Middle frontal gyrus (tissue), 1 donor: ENCODE data around the gene XYLT2.

Experiments
- DNase-seq: peaks from one replicate; pipeline ENCODE4 v3.0.0-alpha.2; 2015; ENCODE audit warnings: low spot score; ENCODE audit errors: extremely low spot score

The XYLT2 gene

DNA sequence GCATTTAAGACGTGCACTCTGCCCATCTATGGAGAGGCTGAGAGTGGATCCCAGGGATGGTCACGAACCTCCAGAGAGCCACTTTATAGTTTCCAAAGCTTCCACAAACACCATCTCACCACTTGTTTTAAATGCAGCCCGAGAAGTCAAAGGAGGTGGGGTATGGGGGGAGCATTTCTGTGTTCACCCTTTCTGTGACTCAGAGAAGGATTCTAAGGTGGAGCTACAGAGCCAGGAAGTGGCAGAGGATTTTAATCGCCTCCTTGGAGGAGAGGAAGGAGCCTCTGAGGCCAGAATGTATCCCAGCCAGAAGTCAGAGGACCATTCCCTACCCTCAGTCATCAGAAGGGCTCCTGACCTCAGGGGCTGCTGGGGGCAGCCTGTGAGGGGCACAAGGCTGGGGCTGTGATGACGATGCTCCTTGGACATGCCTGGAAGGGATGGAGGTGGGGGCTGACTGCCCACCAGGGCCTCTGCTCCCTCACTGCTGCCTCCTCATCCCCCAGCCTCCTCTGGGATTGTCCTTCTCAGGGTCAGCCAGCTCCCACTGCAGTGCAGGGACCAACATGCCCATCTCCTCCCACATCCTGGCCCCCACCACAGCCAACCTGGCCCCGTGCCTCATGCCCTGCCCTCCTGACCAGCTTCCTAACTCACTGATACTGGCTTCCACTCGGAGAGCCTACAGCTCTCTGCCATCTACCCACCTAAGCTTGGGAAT is 2.8 kb downstream of the XYLT2 start:
- DNase-seq = no peak

DNA sequence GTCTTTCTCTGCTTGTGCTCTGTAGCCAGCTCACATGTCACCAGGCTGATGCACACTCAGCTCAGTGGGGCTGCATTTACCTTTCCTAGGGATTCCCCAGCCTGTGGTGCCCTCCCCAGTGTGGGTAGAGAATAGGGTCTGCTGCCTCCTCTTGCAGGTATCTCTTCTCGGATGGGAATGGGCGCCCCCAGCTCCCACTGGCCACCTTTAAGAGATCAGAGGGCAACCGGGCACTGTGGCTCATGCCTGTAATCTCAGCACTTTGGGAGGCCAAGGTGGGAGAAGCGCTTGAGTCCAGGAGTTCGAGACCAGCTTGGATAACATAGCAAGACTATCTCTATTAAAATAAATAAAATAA is 3.3 kb downstream of the XYLT2 start:
- no peak for DNase-seq

DNA sequence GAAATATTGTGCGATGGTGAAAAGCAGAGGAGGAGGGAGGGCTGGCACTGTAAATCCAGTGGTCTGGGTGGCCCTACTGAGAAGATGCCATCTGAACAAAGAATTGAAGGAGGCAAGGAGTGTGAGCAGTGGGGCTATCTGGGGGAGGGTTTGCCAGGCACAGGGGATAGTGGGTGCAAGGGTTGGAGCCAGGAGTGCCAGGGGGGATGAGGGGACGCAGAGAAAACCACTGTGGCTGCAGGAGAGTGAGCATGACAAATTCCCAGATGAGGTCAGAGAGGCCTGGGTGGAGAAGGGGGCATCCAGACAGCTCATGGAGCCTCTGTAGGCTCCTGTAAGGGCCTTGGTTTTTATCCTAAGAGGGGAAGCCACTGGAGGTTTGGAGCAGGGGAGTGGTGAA is 4.8 kb downstream of the XYLT2 start:
- DNase-seq = no peak

DNA sequence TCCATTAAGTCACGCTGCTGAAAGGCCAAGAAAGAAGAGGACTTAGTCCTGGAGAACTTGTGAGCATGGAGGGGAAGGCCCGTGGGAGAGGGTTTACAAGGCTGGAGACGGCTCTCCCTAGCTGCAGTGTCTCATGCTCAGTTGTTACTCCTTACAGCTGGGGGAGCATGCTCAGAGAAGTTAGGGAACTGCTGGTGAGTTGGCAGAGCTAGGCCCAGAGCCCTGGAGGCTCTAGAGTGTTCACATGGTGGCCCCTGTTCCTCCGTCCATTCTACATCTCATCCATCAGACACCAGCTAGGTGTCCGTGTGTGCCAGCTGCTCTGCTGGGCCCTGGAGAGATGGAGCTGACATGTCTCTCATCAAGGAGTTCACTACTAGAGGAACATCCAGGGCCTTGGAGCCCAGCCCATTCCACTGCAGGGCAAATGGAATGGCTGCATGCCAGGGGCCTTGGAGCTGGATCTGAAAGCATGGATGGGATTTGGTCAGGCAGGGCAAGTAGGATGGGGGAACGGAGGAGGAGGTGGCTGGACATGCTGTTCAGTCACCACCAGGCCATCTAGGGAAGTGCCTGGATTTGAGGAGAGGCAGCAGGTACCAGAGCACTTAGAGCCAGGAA is 6.3 kb downstream of the XYLT2 start:
- DNase-seq = no peak

DNA sequence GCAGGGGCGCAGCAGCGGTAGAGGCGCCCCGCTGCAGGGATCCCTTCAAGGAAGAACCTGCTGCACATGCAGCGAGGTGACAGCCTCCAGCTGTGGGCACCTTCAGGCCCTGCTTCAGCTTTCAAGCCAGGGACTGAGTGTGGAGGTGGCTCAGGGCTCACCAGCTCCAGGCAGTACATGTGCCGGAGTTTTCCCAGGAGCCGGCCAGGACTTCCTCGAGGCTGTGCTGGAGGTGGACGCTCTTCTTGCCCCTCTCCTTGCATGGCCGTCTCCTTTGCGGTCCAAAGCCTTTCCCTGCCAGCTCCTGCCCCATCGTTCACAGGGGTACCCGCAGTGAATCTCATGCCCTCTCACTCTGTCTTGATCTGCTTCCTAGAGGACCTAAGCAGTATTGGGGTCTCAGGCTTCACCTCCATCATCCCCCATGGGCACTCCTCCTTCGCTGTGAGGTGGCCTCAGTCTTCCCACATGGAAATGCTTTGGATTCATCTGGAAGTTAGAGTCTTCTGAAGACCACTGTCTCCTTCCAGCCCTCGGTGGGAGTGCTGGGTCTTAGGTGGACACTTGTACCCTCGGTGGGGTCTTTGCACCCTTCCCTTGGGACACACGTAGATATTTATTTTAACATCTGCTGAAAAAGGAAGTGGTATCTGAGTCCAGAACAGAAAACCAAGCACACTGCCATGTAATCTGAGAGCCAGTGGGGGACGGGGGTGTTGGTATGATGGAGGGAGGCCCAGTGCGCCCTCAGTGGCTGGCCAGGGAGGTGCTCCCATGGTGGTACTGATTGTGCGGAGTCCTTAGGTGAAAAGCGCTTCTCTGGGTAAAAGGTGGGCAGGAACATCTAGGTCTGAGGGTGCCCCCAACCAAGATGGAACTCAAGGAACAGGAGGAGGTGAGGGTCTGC is 7.0 kb downstream of the XYLT2 start:
- DNase-seq = no peak

DNA sequence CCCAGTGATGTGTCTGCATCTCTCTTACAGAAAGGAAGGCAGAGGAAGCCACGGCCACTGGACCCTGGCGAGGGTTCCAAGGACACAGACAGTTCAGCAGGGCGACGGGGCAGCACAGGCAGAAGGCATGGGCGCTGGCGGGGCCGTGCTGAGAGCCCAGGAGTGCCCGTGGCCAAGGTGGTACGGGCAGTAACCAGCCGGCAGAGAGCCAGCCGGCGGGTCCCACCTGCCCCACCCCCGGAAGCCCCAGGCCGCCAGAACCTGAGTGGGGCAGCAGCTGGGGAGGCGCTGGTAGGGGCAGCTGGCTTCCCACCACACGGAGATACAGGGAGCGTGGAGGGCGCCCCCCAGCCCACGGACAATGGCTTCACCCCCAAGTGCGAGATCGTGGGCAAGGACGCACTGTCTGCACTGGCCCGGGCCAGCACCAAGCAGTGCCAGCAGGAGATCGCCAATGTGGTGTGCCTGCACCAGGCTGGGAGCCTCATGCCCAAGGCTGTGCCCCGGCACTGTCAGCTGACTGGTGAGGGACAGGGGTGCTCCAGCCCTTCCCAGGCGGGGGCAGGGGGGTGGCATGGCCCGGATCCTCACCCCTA is 7.8 kb downstream of the XYLT2 start:
- DNase-seq = no peak

DNA sequence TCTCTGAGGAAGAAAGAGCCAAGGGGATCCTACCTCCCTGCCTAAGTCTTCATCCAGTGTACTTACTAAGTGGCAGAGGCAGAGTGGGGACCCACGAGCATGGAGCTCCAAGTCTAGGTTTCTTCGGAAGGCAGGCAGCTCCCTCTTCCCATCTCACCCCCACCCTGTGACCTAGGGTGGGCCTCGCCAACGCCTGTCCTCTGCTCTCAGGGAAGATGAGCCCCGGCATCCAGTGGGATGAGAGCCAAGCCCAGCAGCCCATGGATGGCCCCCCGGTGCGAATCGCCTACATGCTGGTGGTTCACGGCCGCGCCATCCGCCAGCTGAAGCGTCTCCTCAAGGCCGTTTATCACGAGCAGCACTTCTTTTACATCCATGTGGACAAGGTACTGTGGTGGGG is 8.3 kb downstream of the XYLT2 start:
- DNase-seq = no peak

GRCh38 chr17:50354776-50355175 is 8.8 kb downstream of the XYLT2 start:
- no peak for DNase-seq

- no peak for DNase-seq
Observed at GRCh38 chr17:50355336-50355700, 9.4 kb downstream of the XYLT2 start.

DNA sequence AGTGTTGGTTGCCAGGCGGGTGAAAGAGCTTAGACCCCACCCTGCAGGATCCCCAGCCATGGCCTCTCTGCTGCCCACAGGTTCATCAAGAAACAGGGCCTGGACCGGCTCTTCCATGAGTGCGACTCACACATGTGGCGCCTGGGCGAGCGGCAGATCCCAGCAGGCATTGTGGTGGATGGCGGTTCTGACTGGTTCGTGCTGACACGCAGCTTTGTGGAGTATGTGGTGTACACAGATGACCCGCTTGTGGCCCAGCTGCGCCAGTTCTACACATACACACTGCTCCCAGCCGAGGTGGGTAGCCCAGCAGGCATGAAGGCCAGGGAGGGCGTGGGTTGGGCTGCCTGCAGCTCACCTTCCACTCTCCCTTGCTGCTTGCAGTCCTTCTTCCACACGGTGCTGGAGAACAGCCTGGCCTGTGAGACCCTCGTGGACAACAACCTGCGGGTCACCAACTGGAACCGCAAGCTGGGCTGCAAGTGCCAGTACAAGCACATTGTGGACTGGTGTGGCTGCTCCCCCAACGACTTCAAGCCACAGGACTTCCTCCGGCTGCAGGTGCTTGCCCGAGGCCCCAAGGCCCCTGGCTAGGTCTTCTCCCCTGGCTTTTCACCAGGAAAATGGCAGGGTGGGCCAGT is 9.9 kb downstream of the XYLT2 start:
- no peak for DNase-seq

GRCh38 chr17:50356418-50356817 is 10.5 kb downstream of the XYLT2 start:
- DNase-seq = no peak

DNA sequence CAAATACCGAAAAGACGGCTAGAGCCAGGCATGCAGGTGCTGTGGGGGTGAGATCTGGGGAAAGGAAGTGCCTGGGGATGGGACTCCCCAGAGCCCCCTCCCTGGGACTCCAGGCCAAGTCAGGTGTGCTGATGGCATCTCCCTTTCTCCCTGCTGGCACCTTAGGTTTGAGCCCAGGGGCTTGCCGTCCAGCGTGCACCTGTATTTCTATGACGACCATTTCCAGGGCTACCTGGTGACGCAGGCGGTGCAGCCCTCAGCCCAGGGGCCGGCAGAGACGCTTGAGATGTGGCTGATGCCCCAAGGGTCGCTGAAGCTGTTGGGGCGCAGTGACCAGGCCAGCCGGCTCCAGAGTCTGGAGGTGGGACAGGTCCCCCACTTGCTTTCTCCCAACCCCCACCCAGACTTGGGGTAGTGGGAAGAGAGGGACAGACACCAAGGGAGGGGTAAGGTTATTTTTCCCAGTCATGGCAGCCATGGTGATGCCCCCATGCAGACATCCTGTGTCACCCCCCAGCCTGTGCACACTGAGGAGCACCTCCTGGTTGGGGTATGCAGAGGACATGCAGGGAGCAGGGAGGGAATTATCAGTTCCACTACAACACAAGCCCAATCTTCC is 11.1 kb downstream of the XYLT2 start:
- no peak for DNase-seq

GRCh38 chr17:50358177-50358576 is 12.3 kb downstream of the XYLT2 start:
- no peak for DNase-seq

DNA sequence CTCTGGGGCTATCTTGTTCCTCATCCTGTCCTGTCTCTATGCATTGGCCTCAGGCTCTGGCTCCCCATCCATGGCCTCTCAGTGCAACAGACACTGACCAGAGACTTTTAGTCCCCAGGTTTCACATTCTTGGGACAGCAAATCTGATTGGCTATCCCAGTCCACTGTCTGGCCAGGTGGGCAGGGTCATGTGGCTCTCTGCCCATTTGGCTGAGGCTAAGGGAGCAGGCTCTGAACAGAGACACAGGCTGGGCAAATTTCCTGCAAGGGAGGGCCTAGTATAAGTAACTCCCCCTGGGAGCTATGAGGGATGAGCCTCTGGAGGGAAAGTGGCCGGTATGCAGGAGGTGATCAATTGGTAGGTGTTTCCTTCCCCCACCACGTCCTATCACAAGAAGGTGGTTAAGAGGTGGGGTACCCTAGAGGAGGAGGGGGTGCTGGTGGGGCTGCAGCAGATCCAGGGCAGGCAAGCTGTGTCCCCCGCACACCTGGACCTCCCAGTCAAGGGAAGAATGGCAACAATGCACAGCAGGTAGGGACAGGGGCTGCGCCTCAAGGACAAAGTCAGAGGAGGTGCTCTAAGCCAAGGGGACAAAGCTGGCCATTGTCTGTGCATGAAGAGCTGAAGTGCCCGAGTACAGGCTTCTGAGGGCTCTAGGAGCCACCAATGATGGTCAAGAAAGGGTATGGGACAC is 13.2 kb downstream of the XYLT2 start:
- DNase-seq = no peak

- no peak for DNase-seq
Observed at GRCh38 chr17:50359998-50360461, 14.1 kb downstream of the XYLT2 start.

GRCh38 chr17:50360486-50361115 is 14.7 kb downstream of the XYLT2 start:
- DNase-seq = no peak

- no peak for DNase-seq
Observed at GRCh38 chr17:50361561-50362480, 15.9 kb downstream of the XYLT2 start.

- no peak for DNase-seq
Observed at GRCh38 chr17:50362661-50363060, 16.7 kb downstream of the XYLT2 start.
